ENCODE measurements around the gene ACYP1.

GRCh38 chr14:75094896-75095295 lies 31.1 kb upstream of the ACYP1 start:
- TF ChIP-seq GATA3 (IDR thresholded peaks at IDR 0.05; ENCODE audit: low read depth, low read length) (no peak), GATA2 (IDR thresholded peaks at IDR 0.05; ENCODE audit: low read depth, low read length) (no peak)

Data from SH-SY5Y (cell line).